CD8-positive, alpha-beta memory T cell (primary cell): ENCODE measurements around the gene NPAS3. TPM values are rescaled to one million over a fixed set of nuclear protein-coding genes. Genes with fewer than 3 reads are reported as not detected.

Experiments
- CTCF ChIA-PET: fragments of 350-600 bp; sonication (Branson Sonifier 250); formaldehyde crosslinking; loops from one replicate; lab custom pipeline; 2021; ENCODE audit warnings: antibody characterized with exemption; lab: Charles Lee
- POLR2A ChIA-PET: fragments of 350-600 bp; sonication (Branson Sonifier 250); formaldehyde crosslinking; loops from one replicate; lab custom pipeline; 2021; ENCODE audit warnings: antibody characterized with exemption; lab: Charles Lee
- DNase-seq, 5 donors: peaks; one replicate each; pipeline versions ENCODE4 v3.0.0 to v3.0.0-alpha.2; 2020 to 2022; ENCODE audit warnings: mixed read lengths in 1 of 5
- H3K27ac ChIP-seq: one replicate; pipeline ENCODE4 v1.7.0; 2013; ENCODE audit warnings: low read depth, mild to moderate bottlenecking, low read length, moderate library complexity
- H3K27me3 ChIP-seq: 2 replicates; pipeline ENCODE4 v1.7.0; 2013; ENCODE audit warnings: low read length, mild to moderate bottlenecking; ENCODE audit not compliant: insufficient read depth, poor library complexity, severe bottlenecking
- H3K36me3 ChIP-seq: 2 replicates; pipeline ENCODE4 v1.7.0; 2013; ENCODE audit warnings: mild to moderate bottlenecking, low read length, moderate library complexity; ENCODE audit not compliant: insufficient read depth
- H3K4me1 ChIP-seq: 2 replicates; pipeline ENCODE4 v1.7.0; 2013; ENCODE audit warnings: mild to moderate bottlenecking, low read length, moderate library complexity; ENCODE audit not compliant: insufficient read depth
- H3K4me3 ChIP-seq: 2 replicates; pipeline ENCODE4 v1.7.0; 2013; ENCODE audit warnings: mild to moderate bottlenecking, low read length
- H3K9me3 ChIP-seq: 2 replicates; pipeline ENCODE4 v1.7.0; 2013; ENCODE audit warnings: mild to moderate bottlenecking, low read length
- H3K27ac Mint-ChIP-seq, 8 donors: one replicate each; pipeline ENCODE4 v1.8.0; 2020 to 2021; ENCODE audit warnings: mixed read lengths in 8 of 8, mild to moderate bottlenecking in 6 of 8, inconsistent platforms in 3 of 8, moderate library complexity in 3 of 8
- H3K27me3 Mint-ChIP-seq, 2 donors: one replicate each; pipeline ENCODE4 v1.8.0; 2020 to 2021; ENCODE audit warnings: mixed read lengths in 2 of 2, mild to moderate bottlenecking in 1 of 2, moderate library complexity in 1 of 2
- H3K36me3 Mint-ChIP-seq, 3 donors: one replicate each; pipeline ENCODE4 v1.8.0; 2020 to 2021; ENCODE audit warnings: mixed read lengths in 3 of 3, inconsistent platforms in 1 of 3, mild to moderate bottlenecking in 1 of 3
- H3K4me1 Mint-ChIP-seq, 3 donors: one replicate each; pipeline ENCODE4 v1.8.0; 2020 to 2021; ENCODE audit warnings: mixed read lengths in 3 of 3, inconsistent platforms in 1 of 3, mild to moderate bottlenecking in 1 of 3
- H3K4me3 Mint-ChIP-seq, 7 donors: one replicate each; pipeline ENCODE4 v1.8.0; 2020 to 2021; ENCODE audit warnings: mixed read lengths in 7 of 7, mild to moderate bottlenecking in 6 of 7, moderate library complexity in 4 of 7, inconsistent platforms in 2 of 7
- H3K9me3 Mint-ChIP-seq, 5 donors: one replicate each; pipeline ENCODE4 v1.8.0; 2020 to 2022; ENCODE audit warnings: mixed read lengths in 5 of 5, mild to moderate bottlenecking in 3 of 5, moderate library complexity in 2 of 5, inconsistent platforms in 1 of 5
- polyA plus RNA-seq: library from polyadenylated mRNA; unstranded; fragments of 300-500 nt; fragmentation: Illumina TruSeq; gene quantifications from one replicate; pipeline ENCODE4 v1.2.3, GENCODE V29; 2021
- total RNA-seq, 2 experiments: library from RNA; stranded (reverse); gene quantifications; one replicate each; pipeline ENCODE4 v1.2.3, GENCODE V29; 2021

Gene NPAS3
- total and polyA plus RNA-seq, 3 experiments from 2014 or later: not detected

GRCh38 chr14:33596211-33597080 lies 657.8 kb downstream of the NPAS3 start:
- no peaks in the 10 kb centered on the region for H3K36me3 Mint-ChIP-seq
- Histone ChIP-seq H3K9me3 (no peaks in the 10 kb centered on the region), H3K4me1 (no peaks in the 10 kb centered on the region), H3K4me3 (no peak overlapping the region), H3K27ac (no peak overlapping the region), H3K36me3 (no peaks in the 10 kb centered on the region), H3K27me3 (no peaks in the 10 kb centered on the region)
- H3K4me1 Mint-ChIP-seq: no peaks in the 10 kb centered on the region
- H3K9me3 Mint-ChIP-seq: peaks cover 3 to 13% (median 7%) of the 10 kb centered on the region in 5 donors
- POLR2A ChIA-PET: no interaction called here
- CTCF ChIA-PET: no interaction called here
- no peak for DNase-seq
- no peak overlapping the region for H3K27ac Mint-ChIP-seq
- no peaks in the 10 kb centered on the region for H3K27me3 Mint-ChIP-seq
- H3K4me3 Mint-ChIP-seq: no peak overlapping the region

GRCh38 chr14:33598582-33598981 lies 659.9 kb downstream of the NPAS3 start:
- no peaks in the 10 kb centered on the region for H3K36me3 ChIP-seq
- Mint-ChIP-seq H3K27ac (no peak overlapping the region), H3K36me3 (no peaks in the 10 kb centered on the region), H3K9me3 (peaks cover 4 to 12% (median 7%) of the 10 kb centered on the region in 5 donors), H3K4me1 (no peaks in the 10 kb centered on the region), H3K4me3 (no peak overlapping the region), H3K27me3 (no peaks in the 10 kb centered on the region)
- no peaks in the 10 kb centered on the region for H3K9me3 ChIP-seq
- DNase-seq: no peak
- no peaks in the 10 kb centered on the region for H3K4me1 ChIP-seq
- no peak overlapping the region for H3K4me3 ChIP-seq
- no peaks in the 10 kb centered on the region for H3K27me3 ChIP-seq
- H3K27ac ChIP-seq: no peak overlapping the region
- ChIA-PET CTCF (interaction anchor here (1.2 kb wide), 1 partner anchor 16 kb away, joined by 3 read pairs; no protein-coding TSS in a partner anchor), POLR2A (no interaction called here)

GRCh38 chr14:33602396-33602795 lies 663.7 kb downstream of the NPAS3 start:
- no peaks in the 10 kb centered on the region for H3K36me3 ChIP-seq
- peaks cover 2 to 13% (median 6%) of the 10 kb centered on the region in 5 donors for H3K9me3 Mint-ChIP-seq
- ChIA-PET CTCF (no interaction called here), POLR2A (no interaction called here)
- no peaks in the 10 kb centered on the region for H3K27me3 Mint-ChIP-seq
- H3K27ac ChIP-seq: no peak overlapping the region
- no peak overlapping the region for H3K4me3 ChIP-seq
- no peaks in the 10 kb centered on the region for H3K4me1 Mint-ChIP-seq
- no peaks in the 10 kb centered on the region for H3K9me3 ChIP-seq
- no peak for DNase-seq
- no peak overlapping the region for H3K4me3 Mint-ChIP-seq
- H3K4me1 ChIP-seq: no peaks in the 10 kb centered on the region
- no peaks in the 10 kb centered on the region for H3K27me3 ChIP-seq
- no peak overlapping the region for H3K27ac Mint-ChIP-seq
- H3K36me3 Mint-ChIP-seq: no peaks in the 10 kb centered on the region

- Mint-ChIP-seq H3K27ac (no peak overlapping the region), H3K9me3 (peaks cover 0 to 11% (median 4%) of the 10 kb centered on the region in 5 donors), H3K27me3 (no peaks in the 10 kb centered on the region), H3K4me1 (no peaks in the 10 kb centered on the region), H3K36me3 (no peaks in the 10 kb centered on the region), H3K4me3 (no peak overlapping the region)
- H3K36me3 ChIP-seq: no peaks in the 10 kb centered on the region
- no peak for DNase-seq
- POLR2A ChIA-PET: no interaction called here
- H3K27ac ChIP-seq: no peak overlapping the region
- H3K4me3 ChIP-seq: no peak overlapping the region
- no peaks in the 10 kb centered on the region for H3K27me3 ChIP-seq
- H3K4me1 ChIP-seq: no peaks in the 10 kb centered on the region
- CTCF ChIA-PET: no interaction called here
- no peaks in the 10 kb centered on the region for H3K9me3 ChIP-seq
Observed at GRCh38 chr14:33606591-33606990, 667.9 kb downstream of the NPAS3 start.

- Histone ChIP-seq H3K4me3 (no peak overlapping the region), H3K27me3 (no peaks in the 10 kb centered on the region), H3K36me3 (no peaks in the 10 kb centered on the region), H3K9me3 (no peaks in the 10 kb centered on the region), H3K4me1 (no peaks in the 10 kb centered on the region), H3K27ac (no peak overlapping the region)
- H3K36me3 Mint-ChIP-seq: no peaks in the 10 kb centered on the region
- POLR2A ChIA-PET: no interaction called here
- no peak for DNase-seq
- CTCF ChIA-PET: no interaction called here
- no peaks in the 10 kb centered on the region for H3K4me1 Mint-ChIP-seq
- no peak overlapping the region for H3K27ac Mint-ChIP-seq
- H3K9me3 Mint-ChIP-seq: peaks cover 0 to 11% (median 2%) of the 10 kb centered on the region in 5 donors
- no peaks in the 10 kb centered on the region for H3K27me3 Mint-ChIP-seq
- no peak overlapping the region for H3K4me3 Mint-ChIP-seq
Observed at GRCh38 chr14:33609582-33609981, 670.9 kb downstream of the NPAS3 start.

- no peak for DNase-seq
- ChIA-PET CTCF (no interaction called here), POLR2A (no interaction called here)
- no peak overlapping the region for H3K4me3 ChIP-seq
- Mint-ChIP-seq H3K27ac (no peak overlapping the region), H3K9me3 (peaks cover 0 to 11% (median 0%) of the 10 kb centered on the region in 5 donors), H3K4me1 (no peaks in the 10 kb centered on the region), H3K27me3 (no peaks in the 10 kb centered on the region), H3K4me3 (no peak overlapping the region), H3K36me3 (no peaks in the 10 kb centered on the region)
- no peaks in the 10 kb centered on the region for H3K9me3 ChIP-seq
- H3K27me3 ChIP-seq: no peaks in the 10 kb centered on the region
- no peaks in the 10 kb centered on the region for H3K4me1 ChIP-seq
- no peak overlapping the region for H3K27ac ChIP-seq
- no peaks in the 10 kb centered on the region for H3K36me3 ChIP-seq
Observed at GRCh38 chr14:33610121-33610520, 671.4 kb downstream of the NPAS3 start.

GRCh38 chr14:33611405-33612196 lies 672.9 kb downstream of the NPAS3 start:
- Mint-ChIP-seq H3K9me3 (peaks cover 0 to 7% (median 2%) of the 10 kb centered on the region in 5 donors), H3K36me3 (no peaks in the 10 kb centered on the region), H3K27me3 (no peaks in the 10 kb centered on the region), H3K4me1 (no peaks in the 10 kb centered on the region), H3K4me3 (no peak overlapping the region), H3K27ac (no peak overlapping the region)
- ChIA-PET POLR2A (no interaction called here), CTCF (no interaction called here)
- no peak for DNase-seq
- Histone ChIP-seq H3K4me3 (no peak overlapping the region), H3K9me3 (no peaks in the 10 kb centered on the region), H3K27ac (no peak overlapping the region), H3K27me3 (no peaks in the 10 kb centered on the region), H3K36me3 (no peaks in the 10 kb centered on the region), H3K4me1 (no peaks in the 10 kb centered on the region)

GRCh38 chr14:33612197-33612505 lies 673.5 kb downstream of the NPAS3 start:
- no peak overlapping the region for H3K4me3 ChIP-seq
- H3K27me3 ChIP-seq: no peaks in the 10 kb centered on the region
- CTCF ChIA-PET: no interaction called here
- Mint-ChIP-seq H3K4me1 (no peaks in the 10 kb centered on the region), H3K27me3 (no peaks in the 10 kb centered on the region), H3K27ac (no peak overlapping the region), H3K9me3 (peaks cover 0 to 6% (median 2%) of the 10 kb centered on the region in 5 donors), H3K4me3 (no peak overlapping the region), H3K36me3 (no peaks in the 10 kb centered on the region)
- H3K27ac ChIP-seq: no peak overlapping the region
- H3K36me3 ChIP-seq: no peaks in the 10 kb centered on the region
- DNase-seq: no peak
- H3K4me1 ChIP-seq: no peaks in the 10 kb centered on the region
- POLR2A ChIA-PET: no interaction called here
- H3K9me3 ChIP-seq: no peaks in the 10 kb centered on the region
